ENCODE measurements around the gene MAT2B. TPM values are rescaled to one million over a fixed set of nuclear protein-coding genes. Genes with fewer than 3 reads are reported as not detected.

MAT2B gene
- total RNA-seq, 1 experiment from 2014 or later, result 55.7 TPM

- no peaks in the 10 kb centered on the region for H3K4me1 Mint-ChIP-seq
- DNase-seq (ENCODE audit: low spot score) (no peak), ATAC-seq (no peak)
- H3K27ac Mint-ChIP-seq, result no peak overlapping the region
- H3K9me3 Mint-ChIP-seq, result no peaks in the 10 kb centered on the region
- H3K27me3 Mint-ChIP-seq (ENCODE audit: low read depth), result no peaks in the 10 kb centered on the region
- H3K36me3 Mint-ChIP-seq, result peaks cover 86% of the 10 kb centered on the region
- ChIA-PET POLR2A (no interaction called here), CTCF (no interaction called here)
- no peak for TF ChIP-seq CTCF (IDR thresholded peaks at IDR 0.05)
- no peak for TF ChIP-seq CREM (CRISPR knock-in tag; IDR thresholded peaks at IDR 0.05)
- TF ChIP-seq JUN (CRISPR knock-in tag; IDR thresholded peaks at IDR 0.05), result no peak
- no peak for TF ChIP-seq ATF3 (CRISPR knock-in tag; conservative IDR thresholded peaks at IDR 0.05)
- no peak for TF ChIP-seq SOX15 (CRISPR knock-in tag; IDR thresholded peaks at IDR 0.05)
- no peak for TF ChIP-seq IRF1 (CRISPR knock-in tag; IDR thresholded peaks at IDR 0.05)
- no peak for TF ChIP-seq KAT7 (CRISPR knock-in tag; IDR thresholded peaks at IDR 0.05; ENCODE audit: borderline replicate concordance)
- no peak for TF ChIP-seq CDX4 (CRISPR knock-in tag; IDR thresholded peaks at IDR 0.05; ENCODE audit: borderline replicate concordance)
- TF ChIP-seq ZNF219 (CRISPR knock-in tag; IDR thresholded peaks at IDR 0.05; ENCODE audit: borderline replicate concordance), result no peak
- no peak for TF ChIP-seq NFE2L1 (CRISPR knock-in tag; IDR thresholded peaks at IDR 0.05)
- H3K4me3 Mint-ChIP-seq, result no peak overlapping the region
Observed at GRCh38 chr5:163473635-163474243, 31.7 kb upstream of the MAT2B start.

- Mint-ChIP-seq H3K27me3 (ENCODE audit: low read depth) (no peaks in the 10 kb centered on the region), H3K4me1 (no peaks in the 10 kb centered on the region), H3K9me3 (no peaks in the 10 kb centered on the region), H3K36me3 (peaks cover 85% of the 10 kb centered on the region), H3K4me3 (no peak overlapping the region), H3K27ac (no peak overlapping the region)
- CTCF ChIA-PET, result no interaction called here
- ATAC-seq (no peak), DNase-seq (ENCODE audit: low spot score) (no peak)
- POLR2A ChIA-PET, result no interaction called here
- no peak for TF ChIP-seq JAZF1 (CRISPR knock-in tag; IDR thresholded peaks at IDR 0.05)
- no peak for TF ChIP-seq NR3C1 (CRISPR knock-in tag; conservative IDR thresholded peaks at IDR 0.05; ENCODE audit: low read depth)
- no peak for TF ChIP-seq ZNF121 (CRISPR knock-in tag; IDR thresholded peaks at IDR 0.05)
- no peak for TF ChIP-seq ESRRA (CRISPR knock-in tag; IDR thresholded peaks at IDR 0.05; ENCODE audit: borderline replicate concordance)
- no peak for TF ChIP-seq RORB (CRISPR knock-in tag; IDR thresholded peaks at IDR 0.05)
- TF ChIP-seq ARID4B (CRISPR knock-in tag; IDR thresholded peaks at IDR 0.05; ENCODE audit: borderline replicate concordance), result no peak
- TF ChIP-seq CREM (CRISPR knock-in tag; IDR thresholded peaks at IDR 0.05), result no peak
- TF ChIP-seq TEAD1 (CRISPR knock-in tag; IDR thresholded peaks at IDR 0.05), result no peak
- TF ChIP-seq NFATC4 (CRISPR knock-in tag; IDR thresholded peaks at IDR 0.05), result no peak
- TF ChIP-seq ZNF396 (CRISPR knock-in tag; IDR thresholded peaks at IDR 0.05; ENCODE audit: borderline replicate concordance), result no peak
- TF ChIP-seq NR2C2 (CRISPR knock-in tag; IDR thresholded peaks at IDR 0.05), result no peak
- no peak for TF ChIP-seq ZNF219 (CRISPR knock-in tag; IDR thresholded peaks at IDR 0.05; ENCODE audit: borderline replicate concordance)
- TF ChIP-seq KAT7 (CRISPR knock-in tag; IDR thresholded peaks at IDR 0.05; ENCODE audit: borderline replicate concordance), result no peak
- TF ChIP-seq E2F1 (CRISPR knock-in tag; IDR thresholded peaks at IDR 0.05), result no peak
- TF ChIP-seq ZNF425 (CRISPR knock-in tag; conservative IDR thresholded peaks at IDR 0.05), result no peak
- TF ChIP-seq ZBTB43 (CRISPR knock-in tag; IDR thresholded peaks at IDR 0.05), result no peak
Observed at GRCh38 chr5:163475411-163475810, 30.0 kb upstream of the MAT2B start.
